ENCODE results near the gene C6orf62.
"Not testable (repeated sequence)": the region's sequence is repeated elsewhere in the genome, so short reads cannot be mapped to it uniquely, and the experiment has no call there.

Gene C6orf62

DNA sequence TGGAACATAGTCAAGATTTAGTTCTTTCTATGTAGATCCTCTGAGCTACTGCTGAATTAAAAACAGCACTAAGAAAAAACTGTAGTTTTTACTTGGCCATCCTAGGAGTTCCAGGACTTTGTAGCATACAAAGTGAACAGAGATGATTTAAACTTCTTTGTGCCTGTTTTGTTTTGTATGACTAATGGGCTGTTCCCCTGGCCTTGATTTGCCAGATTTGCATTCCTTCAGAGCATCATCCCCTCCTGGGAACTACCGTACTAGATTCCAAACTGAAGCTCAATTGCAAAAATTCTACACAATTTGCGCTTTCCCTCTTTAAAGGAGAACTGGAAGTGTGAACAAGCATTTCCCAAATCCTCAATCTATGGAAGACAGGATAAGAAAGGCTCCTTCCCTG lies 29.0 kb downstream of the C6orf62 start:
- no peak for FAIRE-seq
- no peak for DNase-seq (ENCODE audit: insufficient read length, low spot score)
- TF ChIP-seq POU2F2 (IDR thresholded peaks at IDR 0.05; ENCODE audit: low read depth, low read length) (no peak), TAF1 (IDR thresholded peaks at IDR 0.05; ENCODE audit: low read depth, low read length) (no peak)

DNA sequence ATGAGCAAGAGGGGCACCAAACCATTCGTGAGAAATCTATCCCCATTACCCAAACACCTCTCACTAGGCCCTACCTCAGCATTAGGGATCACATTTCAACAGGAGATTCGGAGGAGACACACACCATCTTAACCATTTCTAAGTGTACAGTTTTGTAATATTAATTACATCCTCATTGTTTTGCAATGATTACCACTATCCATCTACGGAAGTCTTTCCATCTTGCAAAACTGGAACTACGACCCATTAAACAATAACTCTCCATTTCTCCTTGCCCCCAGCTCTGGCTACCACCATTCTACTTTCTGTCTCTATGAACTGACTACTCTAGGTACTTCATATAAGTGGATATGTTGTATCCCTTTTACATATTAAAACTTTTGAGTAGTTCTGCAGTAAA lies 32.0 kb downstream of the C6orf62 start:
- DNase-seq (ENCODE audit: insufficient read length, low spot score) (no peak), FAIRE-seq (no peak)
- TF ChIP-seq POLR2A (IDR thresholded peaks at IDR 0.05; ENCODE audit: low read depth, low read length) = no peak
- no peak for TF ChIP-seq POU2F2 (IDR thresholded peaks at IDR 0.05; ENCODE audit: low read depth, low read length)
- TF ChIP-seq PAX5 (IDR thresholded peaks at IDR 0.05; ENCODE audit: insufficient read depth, low read length, severe bottlenecking) = no peak
- TF ChIP-seq TAF1 (IDR thresholded peaks at IDR 0.05; ENCODE audit: low read depth, low read length) = no peak
- no peak for TF ChIP-seq SPI1 (IDR thresholded peaks at IDR 0.05; ENCODE audit: low read depth, low read length)
- no peak for TF ChIP-seq POLR2AphosphoS5 (IDR thresholded peaks at IDR 0.05; ENCODE audit: low read depth, low read length)

GRCh38 chr6:24686408-24686807 lies 32.5 kb downstream of the C6orf62 start:
- TF ChIP-seq PAX5 (IDR thresholded peaks at IDR 0.05; ENCODE audit: insufficient read depth, low read length, severe bottlenecking) (no peak), TAF1 (IDR thresholded peaks at IDR 0.05; ENCODE audit: low read depth, low read length) (no peak), POU2F2 (IDR thresholded peaks at IDR 0.05; ENCODE audit: low read depth, low read length) (no peak), POLR2A (IDR thresholded peaks at IDR 0.05; ENCODE audit: low read depth, low read length) (no peak), SPI1 (IDR thresholded peaks at IDR 0.05; ENCODE audit: low read depth, low read length) (no peak), POLR2AphosphoS5 (IDR thresholded peaks at IDR 0.05; ENCODE audit: low read depth, low read length) (no peak)
- DNase-seq (ENCODE audit: insufficient read length, low spot score) (no peak), FAIRE-seq (no peak)

- TF ChIP-seq TAF1 (IDR thresholded peaks at IDR 0.05; ENCODE audit: low read depth, low read length) (no peak), POLR2AphosphoS5 (IDR thresholded peaks at IDR 0.05; ENCODE audit: low read depth, low read length) (no peak), PAX5 (IDR thresholded peaks at IDR 0.05; ENCODE audit: insufficient read depth, low read length, severe bottlenecking) (no peak), SPI1 (IDR thresholded peaks at IDR 0.05; ENCODE audit: low read depth, low read length) (no peak), POLR2A (IDR thresholded peaks at IDR 0.05; ENCODE audit: low read depth, low read length) (no peak), POU2F2 (IDR thresholded peaks at IDR 0.05; ENCODE audit: low read depth, low read length) (no peak)
- FAIRE-seq = no peak
- DNase-seq (ENCODE audit: insufficient read length, low spot score) = no peak
Observed at GRCh38 chr6:24683297-24684296, 35.4 kb downstream of the C6orf62 start.

DNA sequence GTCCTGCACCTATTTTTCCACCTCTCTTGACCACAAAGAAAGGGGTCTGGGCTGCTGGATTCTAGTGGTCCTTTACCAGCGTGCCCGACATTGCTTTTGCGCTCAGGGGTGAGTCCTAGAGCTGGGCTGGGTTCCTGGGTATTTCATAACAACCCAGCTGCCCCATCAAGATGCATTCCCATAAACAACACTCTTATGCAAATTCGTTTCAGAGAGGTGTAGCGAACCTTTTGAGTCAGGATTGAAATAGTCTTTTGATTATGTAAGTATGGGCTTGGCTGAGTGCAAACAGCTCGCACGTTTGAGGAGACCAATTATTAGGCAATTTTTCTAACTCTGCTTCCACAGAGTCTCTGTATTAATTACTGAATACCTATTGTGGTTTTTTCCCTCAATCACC lies 38.4 kb downstream of the C6orf62 start:
- DNase-seq (ENCODE audit: insufficient read length, low spot score) (no peak), FAIRE-seq (no peak)
- TF ChIP-seq POLR2A (IDR thresholded peaks at IDR 0.05; ENCODE audit: low read depth, low read length) = no peak

DNA sequence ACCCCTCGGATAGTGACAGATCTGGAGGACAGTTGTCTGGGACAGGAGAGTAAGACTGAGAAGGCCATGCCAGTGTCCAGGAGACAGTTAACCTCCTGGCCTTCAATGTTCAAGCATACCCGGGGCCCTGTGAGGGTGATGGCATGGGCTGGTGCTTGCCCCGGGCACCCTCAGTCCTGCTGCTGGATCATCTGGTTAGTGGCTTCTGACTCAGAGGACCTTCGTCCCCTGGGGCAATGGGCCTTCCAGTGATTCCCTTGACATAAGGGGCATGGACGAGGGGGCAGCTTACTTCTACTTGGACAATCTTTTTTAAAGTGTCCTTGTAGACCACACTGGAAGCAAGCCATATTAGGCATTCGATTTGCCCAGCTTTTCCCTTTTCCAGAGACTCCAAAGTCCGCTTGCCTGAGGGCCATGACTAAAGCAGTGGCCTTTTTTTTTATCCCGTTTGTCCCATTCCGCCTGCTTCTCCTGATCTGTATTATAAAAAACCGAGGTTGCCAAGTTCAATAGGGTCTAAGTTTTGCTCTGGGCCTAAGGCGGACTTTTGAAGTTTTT lies 40.1 kb downstream of the C6orf62 start:
- FAIRE-seq; DNase-seq (ENCODE audit: insufficient read length, low spot score): not testable (repeated sequence)

DNA sequence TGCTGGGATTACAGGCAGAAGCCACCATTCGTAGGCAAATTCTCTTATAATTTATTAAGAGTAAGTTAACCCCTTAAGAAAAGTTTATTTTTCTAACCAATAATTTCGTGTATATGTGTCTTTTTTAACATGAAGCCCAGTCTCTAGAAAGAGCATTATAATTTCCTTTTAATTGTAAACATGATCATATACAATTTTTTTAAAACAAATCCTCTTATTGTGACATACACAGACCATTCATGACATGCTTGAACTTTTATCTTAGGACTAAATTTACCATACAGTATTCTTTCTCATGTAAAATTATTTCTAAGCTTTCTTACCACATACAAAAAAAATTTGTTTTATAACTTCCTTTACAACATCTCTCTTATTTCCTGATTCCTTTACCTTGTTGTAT lies 45.3 kb downstream of the C6orf62 start:
- TF ChIP-seq PAX5 (IDR thresholded peaks at IDR 0.05; ENCODE audit: insufficient read depth, low read length, severe bottlenecking) (no peak), TAF1 (IDR thresholded peaks at IDR 0.05; ENCODE audit: low read depth, low read length) (no peak)
- FAIRE-seq (no peak), DNase-seq (ENCODE audit: insufficient read length, low spot score) (no peak)

GRCh38 chr6:24672620-24673182 lies 46.3 kb downstream of the C6orf62 start:
- TF ChIP-seq SPI1 (IDR thresholded peaks at IDR 0.05; ENCODE audit: low read depth, low read length) (no peak), PAX5 (IDR thresholded peaks at IDR 0.05; ENCODE audit: insufficient read depth, low read length, severe bottlenecking) (no peak), POLR2AphosphoS5 (IDR thresholded peaks at IDR 0.05; ENCODE audit: low read depth, low read length) (no peak), POLR2A (IDR thresholded peaks at IDR 0.05; ENCODE audit: low read depth, low read length) (no peak), POU2F2 (IDR thresholded peaks at IDR 0.05; ENCODE audit: low read depth, low read length) (no peak)
- FAIRE-seq = no peak
- no peak for DNase-seq (ENCODE audit: insufficient read length, low spot score)

DNA sequence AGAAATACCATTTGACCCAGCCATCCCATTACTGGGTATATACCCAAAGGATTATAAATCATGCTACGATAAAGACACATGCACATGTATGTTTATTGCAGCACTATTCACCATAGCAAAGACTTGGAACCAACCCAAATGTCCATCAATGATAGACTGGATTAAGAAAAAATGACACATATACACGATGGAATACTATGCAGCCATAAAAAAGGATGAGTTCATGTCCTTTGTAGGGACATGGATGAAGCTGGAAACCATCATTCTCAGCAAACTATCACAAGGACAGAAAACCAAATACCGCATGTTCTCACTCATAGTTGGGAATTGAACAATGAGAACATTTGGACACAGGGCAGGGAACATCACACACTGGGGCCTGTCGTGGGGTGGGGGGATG lies 47.9 kb downstream of the C6orf62 start:
- FAIRE-seq; DNase-seq (ENCODE audit: insufficient read length, low spot score): not testable (repeated sequence)

DNA sequence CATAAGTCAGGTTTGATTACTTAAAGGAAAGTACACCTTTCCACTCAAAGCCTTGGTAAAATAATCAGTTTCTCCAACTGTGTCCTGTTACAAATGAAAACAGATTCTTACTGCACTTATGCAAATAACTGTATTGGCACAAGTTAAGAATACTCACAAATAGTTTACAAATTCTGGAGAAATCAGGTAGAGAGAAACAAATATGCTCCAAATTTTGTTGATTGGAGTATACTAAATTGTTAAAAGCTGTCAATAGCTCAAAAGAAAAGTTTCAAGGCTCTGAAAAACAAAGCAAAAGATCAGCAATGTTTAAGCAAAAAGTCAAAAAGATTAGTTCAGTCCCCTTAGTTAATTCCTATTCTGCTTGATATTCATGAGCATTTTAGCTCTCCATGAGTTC lies 48.5 kb downstream of the C6orf62 start:
- not testable (repeated sequence) for FAIRE-seq; DNase-seq (ENCODE audit: insufficient read length, low spot score)

GRCh38 chr6:24668997-24669361 lies 50.0 kb downstream of the C6orf62 start:
- TF ChIP-seq POLR2AphosphoS5 (IDR thresholded peaks at IDR 0.05; ENCODE audit: low read depth, low read length) (no peak), PAX5 (IDR thresholded peaks at IDR 0.05; ENCODE audit: insufficient read depth, low read length, severe bottlenecking) (no peak), SPI1 (IDR thresholded peaks at IDR 0.05; ENCODE audit: low read depth, low read length) (no peak), TAF1 (IDR thresholded peaks at IDR 0.05; ENCODE audit: low read depth, low read length) (no peak), POLR2A (IDR thresholded peaks at IDR 0.05; ENCODE audit: low read depth, low read length) (no peak), POU2F2 (IDR thresholded peaks at IDR 0.05; ENCODE audit: low read depth, low read length) (no peak)
- FAIRE-seq (no peak), DNase-seq (ENCODE audit: insufficient read length, low spot score) (no peak)

DNA sequence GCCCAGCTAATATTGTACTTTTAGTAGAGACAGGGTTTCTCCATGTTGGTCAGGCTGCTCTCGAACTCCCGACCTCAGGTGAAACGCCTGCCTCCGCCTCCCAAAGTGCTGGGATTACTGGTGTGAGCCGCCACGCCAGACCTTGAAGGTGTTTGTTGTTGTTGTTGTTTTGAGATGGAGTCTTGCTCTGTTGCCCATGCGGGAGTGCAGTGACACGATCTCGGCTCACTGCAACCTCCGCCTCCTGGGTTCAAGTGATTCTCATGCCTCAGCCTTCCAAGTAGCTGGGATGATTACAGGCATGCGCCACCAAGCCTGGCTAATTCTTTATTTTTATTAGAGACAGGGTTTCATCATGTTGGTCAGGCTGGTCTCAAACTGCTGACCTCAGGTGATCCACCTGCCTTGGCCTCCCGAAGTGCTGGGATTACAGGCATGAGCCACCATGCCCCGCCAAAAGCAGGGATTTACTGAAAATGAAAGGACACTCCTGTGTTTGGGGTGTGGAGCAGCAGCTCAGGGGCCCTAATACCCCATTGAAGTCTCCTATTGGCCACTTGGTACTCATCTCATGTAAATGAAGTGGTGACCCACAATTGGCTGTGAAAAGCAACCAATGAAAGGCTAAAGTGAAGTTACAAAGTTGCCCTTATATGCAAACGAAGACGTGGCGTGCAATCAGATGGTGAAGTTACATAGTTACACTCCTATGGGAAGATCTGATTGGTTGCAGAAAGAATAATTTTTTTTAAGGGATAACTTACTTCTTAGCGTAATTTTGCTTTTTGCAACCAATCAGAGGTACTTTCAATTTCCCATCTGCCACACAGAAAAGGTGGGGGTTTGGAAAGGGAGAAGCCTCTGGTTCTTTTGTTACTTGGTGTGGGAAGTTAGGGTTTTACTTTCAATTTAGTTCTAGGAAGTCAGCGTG lies 50.6 kb downstream of the C6orf62 start:
- DNase-seq (ENCODE audit: insufficient read length, low spot score) = not testable (repeated sequence)

More for the DNA sequence above, 50.6 kb downstream of the C6orf62 start:
- FAIRE-seq = not testable (repeated sequence)

Measured in GM12891 (cell line).